ENCODE measurements around the gene GLP2R.
"Not testable (repeated sequence)": the region's sequence is repeated elsewhere in the genome, so short reads cannot be mapped to it uniquely, and the experiment has no call there.

The GLP2R gene, protein sequence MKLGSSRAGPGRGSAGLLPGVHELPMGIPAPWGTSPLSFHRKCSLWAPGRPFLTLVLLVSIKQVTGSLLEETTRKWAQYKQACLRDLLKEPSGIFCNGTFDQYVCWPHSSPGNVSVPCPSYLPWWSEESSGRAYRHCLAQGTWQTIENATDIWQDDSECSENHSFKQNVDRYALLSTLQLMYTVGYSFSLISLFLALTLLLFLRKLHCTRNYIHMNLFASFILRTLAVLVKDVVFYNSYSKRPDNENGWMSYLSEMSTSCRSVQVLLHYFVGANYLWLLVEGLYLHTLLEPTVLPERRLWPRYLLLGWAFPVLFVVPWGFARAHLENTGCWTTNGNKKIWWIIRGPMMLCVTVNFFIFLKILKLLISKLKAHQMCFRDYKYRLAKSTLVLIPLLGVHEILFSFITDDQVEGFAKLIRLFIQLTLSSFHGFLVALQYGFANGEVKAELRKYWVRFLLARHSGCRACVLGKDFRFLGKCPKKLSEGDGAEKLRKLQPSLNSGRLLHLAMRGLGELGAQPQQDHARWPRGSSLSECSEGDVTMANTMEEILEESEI

DNA sequence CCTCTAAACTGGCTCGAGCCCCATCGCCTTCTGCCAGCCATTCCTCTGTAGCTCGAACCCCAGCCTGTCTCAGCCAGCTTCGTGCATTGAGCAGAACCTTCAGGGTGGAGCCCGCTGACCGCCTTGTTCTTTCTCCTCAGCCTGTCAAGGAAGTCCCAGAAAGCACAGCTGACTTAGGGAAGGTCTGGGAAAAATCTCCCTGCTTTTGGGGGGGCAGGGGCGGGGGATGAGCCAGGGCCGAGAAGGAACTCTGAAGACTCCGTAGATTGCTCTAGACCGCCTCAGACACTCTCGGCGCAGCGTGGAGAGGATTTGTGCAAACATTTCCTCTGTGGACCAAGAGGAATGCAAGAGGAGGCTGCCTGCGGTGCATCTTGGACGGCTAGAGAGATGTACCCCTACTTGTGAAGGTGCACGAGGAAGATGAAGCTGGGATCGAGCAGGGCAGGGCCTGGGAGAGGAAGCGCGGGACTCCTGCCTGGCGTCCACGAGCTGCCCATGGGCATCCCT is at the start of gene GLP2R:
Gene GLP2R, plus strand, starts transcription at position 284 of the 510 bp plus-strand sequence. Its CDS starts 140 bp downstream, at position 424.
- DNase-seq (ENCODE audit: low read depth in 2 of 2): no peak

DNA sequence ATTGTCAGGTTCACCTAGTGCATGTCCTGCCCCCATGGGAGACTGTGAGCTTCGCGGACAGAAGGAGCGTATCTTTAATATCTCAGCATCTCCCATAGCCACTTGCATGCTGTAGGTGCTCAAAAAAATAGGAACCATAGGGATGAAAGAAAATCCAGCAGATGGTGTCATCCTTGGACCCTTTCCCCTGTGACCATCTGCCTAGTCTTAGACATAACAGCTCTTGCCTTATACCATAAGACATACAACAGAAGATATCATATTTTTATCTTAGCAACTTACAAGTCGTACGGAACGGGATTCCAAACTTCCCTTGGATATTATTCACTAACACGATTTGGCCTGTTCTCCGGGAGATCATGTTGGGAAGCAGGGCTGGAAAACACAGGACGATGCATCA is 48.8 kb upstream of the GLP2R start:
- DNase-seq (ENCODE audit: low read depth in 2 of 2): no peak

- DNase-seq (ENCODE audit: low read depth in 2 of 2): no peak
These were observed 45.2 kb upstream of the GLP2R start for GRCh38 chr17:9780552-9780951.

DNA sequence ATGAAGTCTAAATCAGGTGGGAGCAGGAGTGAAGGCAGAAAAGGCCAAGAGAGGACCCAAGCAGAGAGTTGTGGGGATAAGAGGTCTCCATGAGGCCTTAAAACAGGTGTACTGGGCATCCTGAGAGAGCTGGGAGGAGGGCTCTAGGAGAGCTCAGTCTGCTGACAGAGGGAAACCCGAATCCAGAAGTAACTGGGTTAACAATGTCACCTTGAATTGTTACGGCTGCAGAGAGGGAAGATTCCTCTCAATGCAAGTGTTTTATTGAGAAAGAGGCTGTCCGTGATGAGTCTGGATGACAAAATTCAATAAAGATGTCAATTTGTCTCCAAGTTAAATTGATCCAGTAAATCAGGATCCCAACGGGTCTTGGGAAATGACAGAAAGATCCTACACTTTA is 42.7 kb upstream of the GLP2R start:
- DNase-seq (ENCODE audit: low read depth in 2 of 2): no peak

- not testable (repeated sequence) for DNase-seq (ENCODE audit: low read depth in 2 of 2)
These were observed 42.3 kb upstream of the GLP2R start for GRCh38 chr17:9783465-9783864.

GRCh38 chr17:9784544-9784943 is 41.2 kb upstream of the GLP2R start:
- DNase-seq (ENCODE audit: low read depth in 2 of 2): no peak

- DNase-seq (ENCODE audit: low read depth in 2 of 2): no peak
These were observed 37.1 kb upstream of the GLP2R start for GRCh38 chr17:9788601-9789000.

DNA sequence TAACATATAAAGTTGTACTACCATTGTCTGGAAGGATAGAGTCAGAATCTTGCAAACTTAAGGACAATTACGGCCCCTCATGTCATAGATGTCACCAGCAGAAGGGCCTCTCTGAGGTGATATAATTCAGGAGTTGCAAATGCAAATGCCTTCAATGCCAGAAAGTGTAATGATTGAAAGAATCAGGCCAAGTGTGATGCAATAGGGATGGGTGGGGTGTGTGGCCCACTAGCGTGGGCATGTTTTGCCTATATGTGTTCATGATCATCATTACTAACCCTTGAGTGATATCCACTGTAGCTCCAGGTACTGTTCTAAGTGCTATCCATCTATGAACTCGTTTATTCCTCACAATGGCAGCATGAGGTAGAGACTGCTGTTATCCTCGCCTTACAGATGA is 35.4 kb upstream of the GLP2R start:
- DNase-seq (ENCODE audit: low read depth in 2 of 2): no peak

GRCh38 chr17:9790889-9791876 is 34.5 kb upstream of the GLP2R start, which contains the start of gene DHRS7C:
DHRS7C (minus strand) TSS chr17:9791592; CDS start chr17:9791284, 308 bp downstream.
- no peak for DNase-seq (ENCODE audit: low read depth in 2 of 2)

DNA sequence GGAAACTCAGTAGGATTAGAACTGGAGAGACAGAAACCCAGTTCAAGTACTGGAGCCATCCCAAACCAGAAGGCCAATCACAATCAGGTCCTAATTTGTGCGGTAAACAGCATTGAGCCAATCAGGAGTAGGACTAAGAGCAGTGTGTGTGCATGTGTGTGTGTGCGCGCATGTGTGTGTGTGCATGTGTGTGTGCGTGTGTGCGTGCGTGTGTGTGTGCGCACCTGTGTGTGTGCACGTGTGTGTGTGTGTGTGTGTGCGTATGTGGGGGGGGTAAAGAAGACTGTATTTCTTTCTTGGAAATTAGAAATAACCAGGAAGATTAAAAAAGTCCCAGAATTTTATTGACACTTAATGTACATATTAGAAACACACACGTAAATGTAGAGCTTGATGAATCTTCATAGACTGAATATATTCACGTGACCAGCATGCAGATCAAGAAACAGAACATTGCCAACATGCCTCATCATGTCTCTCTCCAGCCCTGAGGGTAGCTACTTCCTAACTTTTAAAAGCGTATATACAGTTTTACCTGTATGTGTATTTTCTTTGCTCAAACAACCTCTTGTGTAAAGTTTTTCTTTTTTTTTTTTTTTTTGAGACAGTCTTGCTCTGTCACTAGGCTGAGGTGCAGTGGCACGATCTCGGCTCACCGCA is 33.4 kb upstream of the GLP2R start:
- no peak for DNase-seq (ENCODE audit: low read depth in 2 of 2)

- DNase-seq (ENCODE audit: low read depth in 2 of 2): no peak
These were observed 27.7 kb upstream of the GLP2R start for GRCh38 chr17:9798008-9798407.

GRCh38 chr17:9798724-9799123 is 27.0 kb upstream of the GLP2R start:
- no peak for DNase-seq (ENCODE audit: low read depth in 2 of 2)

GRCh38 chr17:9801505-9801904 is 24.2 kb upstream of the GLP2R start:
- DNase-seq (ENCODE audit: low read depth in 2 of 2): no peak

DNA sequence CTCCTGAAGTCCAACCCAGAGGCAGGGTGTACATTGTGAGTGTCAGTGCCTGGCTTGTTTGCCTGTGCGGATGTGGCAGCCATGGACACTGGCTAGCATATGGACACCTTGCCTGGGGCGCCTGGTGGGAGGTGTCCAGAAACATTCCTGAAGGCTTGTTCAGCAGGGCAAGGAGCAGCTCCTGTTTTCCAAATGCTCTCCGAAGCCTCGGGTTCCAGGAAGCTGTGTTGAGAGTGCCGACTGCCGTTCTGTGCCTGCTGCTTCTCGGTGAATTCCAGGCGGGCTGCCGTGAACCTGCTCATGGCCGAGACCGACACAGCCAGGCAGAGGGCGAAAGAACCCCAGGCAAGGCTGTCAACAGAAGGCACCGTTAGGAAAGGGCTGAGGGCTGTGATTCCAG is 23.4 kb upstream of the GLP2R start:
- DNase-seq (ENCODE audit: low read depth in 2 of 2): no peak

GRCh38 chr17:9802697-9803096 is 23.0 kb upstream of the GLP2R start:
- DNase-seq (ENCODE audit: low read depth in 2 of 2): no peak

GRCh38 chr17:9805769-9806168 is 20.0 kb upstream of the GLP2R start:
- no peak for DNase-seq (ENCODE audit: low read depth in 2 of 2)

DNA sequence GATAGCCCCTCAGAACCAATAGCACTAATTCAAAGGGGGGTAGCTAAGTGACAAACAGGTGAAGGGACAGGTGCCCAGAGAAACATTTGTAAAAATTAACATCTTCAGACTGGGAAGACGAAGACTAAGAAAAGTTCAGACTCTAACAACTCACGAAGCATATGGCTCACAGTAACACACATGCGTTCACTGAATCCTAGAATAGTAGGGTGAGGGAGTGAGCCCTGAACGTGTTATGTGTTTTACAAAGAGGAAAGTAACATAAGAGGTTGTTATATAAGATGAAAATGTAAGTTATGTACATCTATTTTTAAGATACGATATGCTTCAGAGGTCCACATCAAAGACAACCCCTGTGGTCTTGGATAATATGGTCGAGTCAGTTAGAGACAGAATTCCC is 19.0 kb upstream of the GLP2R start:
- no peak for DNase-seq (ENCODE audit: low read depth in 2 of 2)

- no peak for DNase-seq (ENCODE audit: low read depth in 2 of 2)
These were observed 16.3 kb upstream of the GLP2R start for GRCh38 chr17:9809409-9809808.

DNA sequence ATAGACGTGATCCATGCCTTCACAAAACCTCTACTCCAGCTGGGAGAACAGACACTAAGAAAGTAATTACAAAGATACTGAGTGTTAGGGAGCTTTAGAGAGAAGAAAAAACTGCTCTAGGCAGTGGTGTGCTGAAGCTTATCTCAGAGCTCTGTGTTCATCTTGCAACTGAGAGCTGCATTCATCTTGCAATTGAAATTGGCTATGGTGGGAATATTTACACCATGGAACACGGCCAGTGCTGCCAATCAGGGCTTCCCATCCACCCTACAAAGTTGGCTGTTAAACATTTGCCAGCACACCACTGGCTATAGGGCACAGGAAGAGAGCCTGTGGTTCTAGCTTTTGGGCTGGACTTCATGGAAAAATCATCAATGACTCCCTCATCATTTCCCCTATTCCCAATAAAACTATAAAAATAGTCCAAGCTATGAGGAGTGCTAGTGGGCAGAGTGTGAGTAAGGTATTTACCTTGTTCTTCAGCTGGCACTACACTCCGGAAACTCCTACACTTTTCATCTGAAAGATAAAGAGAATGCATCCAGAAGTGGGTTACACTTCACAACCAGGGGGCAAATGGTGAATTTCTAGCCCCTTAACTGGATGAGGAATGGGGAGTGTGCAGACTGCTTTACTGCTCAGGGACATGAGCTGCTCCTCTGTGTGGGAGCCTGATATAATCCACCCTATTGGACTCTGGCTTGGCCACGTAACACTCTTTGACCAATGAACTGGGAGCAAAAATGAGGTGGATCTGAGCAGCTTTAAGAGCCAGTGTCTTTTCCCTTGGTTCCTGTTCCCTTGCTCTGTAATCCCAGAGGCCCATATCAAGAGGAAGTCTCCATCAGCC is 15.4 kb upstream of the GLP2R start:
- DNase-seq (ENCODE audit: low read depth in 2 of 2): no peak

DNA sequence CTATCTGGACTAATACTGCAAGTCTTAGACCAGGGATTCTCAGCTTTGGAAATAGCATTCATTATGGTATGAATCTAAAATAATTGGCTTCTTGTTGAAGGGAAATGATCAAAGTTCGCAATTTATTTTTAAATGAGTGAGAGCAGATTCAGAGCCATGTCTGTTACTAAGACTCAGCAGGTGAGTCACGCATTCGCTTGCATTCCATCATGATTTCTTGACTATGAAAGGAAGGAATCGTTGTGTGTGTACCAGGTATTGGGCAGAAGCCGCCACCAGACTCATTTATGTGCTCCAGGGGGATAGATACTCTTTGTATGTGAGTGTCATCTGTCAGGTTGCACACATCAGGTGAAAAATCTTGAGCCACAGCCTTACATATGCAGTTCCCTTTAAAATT is 14.6 kb upstream of the GLP2R start:
- no peak for DNase-seq (ENCODE audit: low read depth in 2 of 2)

- no peak for DNase-seq (ENCODE audit: low read depth in 2 of 2)
These were observed 14.2 kb upstream of the GLP2R start for GRCh38 chr17:9811537-9811936.

Data from stimulated activated CD8-positive, alpha-beta memory T cell treated with anti-CD3 and anti-CD28 coated beads, Interleukin-7, amount 100 ng/mL, for 1 hour (primary cell).